OCI-LY7 (cell line): ENCODE measurements around the gene ADCYAP1. TPM values are rescaled to one million over a fixed set of nuclear protein-coding genes. Genes with fewer than 3 reads are reported as not detected.

Source experiments
- BruUV-seq: library from RNA; stranded (reverse); fragments of 400-500 nt; replicated peaks from 2 replicates; lab custom pipeline; 2021; lab: Mats Ljungman, UMichigan
- CTCF ChIA-PET: fragments of 300-600 bp; sonication (Branson Sonifier 250); formaldehyde crosslinking; loops from one replicate; lab custom pipeline; 2022; ENCODE audit warnings: antibody characterized with exemption; ENCODE audit not compliant: unreplicated experiment; lab: Charles Lee
- POLR2A ChIA-PET: fragments of 300-600 bp; sonication (Branson Sonifier 250); formaldehyde crosslinking; loops from one replicate; lab custom pipeline; 2022; ENCODE audit warnings: antibody characterized with exemption; lab: Charles Lee
- DNase-seq: peaks from one replicate; pipeline ENCODE4 v3.0.0-alpha.2; 2015; ENCODE audit warnings: low spot score
- H2AFZ ChIP-seq: fragments of 200-600 bp; sonication (generic), shearing (Covaris generic); 2 replicates; pipeline ENCODE4 v1.6.1; 2014; ENCODE audit warnings: mild to moderate bottlenecking, antibody characterized with exemption, low read length, moderate library complexity
- H3K27ac ChIP-seq: fragments of 200-600 bp; sonication (generic); 2 replicates; pipeline ENCODE4 v1.5.1; 2014; ENCODE audit warnings: mixed run types, low read depth, mild to moderate bottlenecking, moderate library complexity, low read length, inconsistent platforms; ENCODE audit not compliant: poor library complexity, severe bottlenecking
- H3K36me3 ChIP-seq: fragments of 200-600 bp; sonication (generic); 2 replicates; pipeline ENCODE4 v1.6.1; 2014; ENCODE audit warnings: mild to moderate bottlenecking, antibody characterized with exemption, low read length, moderate library complexity, mixed read lengths; ENCODE audit not compliant: insufficient read depth
- H3K4me1 ChIP-seq: fragments of 200-600 bp; sonication (generic); 2 replicates; pipeline ENCODE4 v1.5.1; 2014; ENCODE audit warnings: mild to moderate bottlenecking, low read length; ENCODE audit not compliant: insufficient read depth, poor library complexity, severe bottlenecking
- H3K4me2 ChIP-seq: fragments of 200-600 bp; sonication (generic); 2 replicates; pipeline ENCODE4 v1.6.1; 2014; ENCODE audit warnings: mild to moderate bottlenecking, low read length
- H3K4me3 ChIP-seq: fragments of 200-600 bp; sonication (generic); 2 replicates; pipeline ENCODE4 v1.5.1; 2014; ENCODE audit warnings: mild to moderate bottlenecking, low read depth, low read length; ENCODE audit not compliant: poor library complexity, severe bottlenecking
- H3K79me2 ChIP-seq: fragments of 200-600 bp; sonication (generic); 2 replicates; pipeline ENCODE4 v1.6.1; 2016; ENCODE audit warnings: low read depth, mild to moderate bottlenecking, low read length, moderate library complexity, mixed read lengths; ENCODE audit not compliant: insufficient read depth
- H3K9me2 ChIP-seq: fragments of 200-600 bp; sonication (generic); 2 replicates; pipeline ENCODE4 v1.6.1; 2016; ENCODE audit warnings: mild to moderate bottlenecking, low read length, mixed read lengths; ENCODE audit not compliant: insufficient read depth
- H3K9me3 ChIP-seq: fragments of 200-600 bp; sonication (generic); 2 replicates; pipeline ENCODE4 v1.6.1; 2014; ENCODE audit warnings: mild to moderate bottlenecking, mixed run types, low read length, mixed read lengths
- H4K20me1 ChIP-seq: fragments of 200-600 bp; sonication (generic); 2 replicates; pipeline ENCODE4 v1.6.1; 2014; ENCODE audit warnings: mild to moderate bottlenecking, antibody characterized with exemption, low read length, moderate library complexity, mixed read lengths; ENCODE audit not compliant: insufficient read depth
- CTCF ChIP-seq: fragments of 200-600 bp; sonication (generic); conservative IDR thresholded peaks from 2 replicates; pipeline ENCODE4 v1.5.1; 2014; ENCODE audit warnings: mild to moderate bottlenecking, antibody characterized with exemption, low read length, moderate library complexity, mixed read lengths
- EZH2phosphoT487 ChIP-seq: fragments of 200-600 bp; sonication (generic); IDR thresholded peaks from 2 replicates; pipeline ENCODE4 v1.6.1; 2018; ENCODE audit warnings: low read depth, borderline replicate concordance, mild to moderate bottlenecking, mixed run types, antibody characterized with exemption, low read length, moderate library complexity, mixed read lengths
- intact Hi-C: fragments of 100-400 bp; cut with micrococcal nuclease; formaldehyde crosslinking; loops from one replicate; pipeline ENCODE4 v1.10.0; 2022; ENCODE audit not compliant: unreplicated experiment
- total RNA-seq, 2 experiments: library from RNA; depleted of rRNA in 1 of 2; stranded (reverse); fragments of >200 nt in 1 of 2; shearing (Covaris generic) in 1 of 2; gene quantifications; 2 replicates each; pipeline ENCODE4 v1.2.3, GENCODE V29; 2014 to 2022

Gene ADCYAP1
- total RNA-seq, 2 experiments from 2014 or later = not detected

GRCh38 chr18:911486-911885 lies 6.8 kb downstream of the ADCYAP1 start:
- Histone ChIP-seq H3K36me3 (no peaks in the 10 kb centered on the region), H3K4me1 (no peaks in the 10 kb centered on the region), H2AFZ (no peak overlapping the region), H4K20me1 (no peaks in the 10 kb centered on the region), H3K27ac (no peak overlapping the region), H3K9me2 (no peaks in the 10 kb centered on the region), H3K79me2 (no peaks in the 10 kb centered on the region), H3K4me2 (no peak overlapping the region), H3K4me3 (no peak overlapping the region), H3K9me3 (no peaks in the 10 kb centered on the region)
- no peak for DNase-seq
- BruUV-seq = no TSS peak
- CTCF ChIA-PET = no interaction called here
- POLR2A ChIA-PET = no interaction called here
- TF ChIP-seq EZH2phosphoT487 (no peak), CTCF (no peak)
- intact Hi-C loops = no loop called here

GRCh38 chr18:916562-916961 lies 11.9 kb downstream of the ADCYAP1 start:
- ChIA-PET POLR2A (no interaction called here), CTCF (no interaction called here)
- Histone ChIP-seq H4K20me1 (no peaks in the 10 kb centered on the region), H3K79me2 (no peaks in the 10 kb centered on the region), H3K27ac (no peak overlapping the region), H3K36me3 (no peaks in the 10 kb centered on the region), H3K9me2 (no peaks in the 10 kb centered on the region), H2AFZ (no peak overlapping the region), H3K9me3 (no peaks in the 10 kb centered on the region), H3K4me2 (no peak overlapping the region), H3K4me3 (no peak overlapping the region), H3K4me1 (no peaks in the 10 kb centered on the region)
- no TSS peak for BruUV-seq
- intact Hi-C loops = no loop called here
- TF ChIP-seq CTCF (no peak), EZH2phosphoT487 (no peak)
- no peak for DNase-seq

GRCh38 chr18:919078-919477 lies 14.4 kb downstream of the ADCYAP1 start:
- Histone ChIP-seq H3K9me3 (no peaks in the 10 kb centered on the region), H3K4me1 (no peaks in the 10 kb centered on the region), H3K4me3 (no peak overlapping the region), H3K36me3 (no peaks in the 10 kb centered on the region), H2AFZ (no peak overlapping the region), H4K20me1 (no peaks in the 10 kb centered on the region), H3K79me2 (no peaks in the 10 kb centered on the region), H3K9me2 (no peaks in the 10 kb centered on the region), H3K4me2 (no peak overlapping the region), H3K27ac (no peak overlapping the region)
- no TSS peak for BruUV-seq
- ChIA-PET POLR2A (no interaction called here), CTCF (no interaction called here)
- no peak for DNase-seq
- TF ChIP-seq EZH2phosphoT487 (no peak), CTCF (no peak)
- intact Hi-C loops = no loop called here
